Breast epithelium (tissue), 3 donors: Measurements from ENCODE around the gene COL6A2.

Experiments
- CTCF ChIP-seq, 3 donors: fragments of 450-650 bp; IDR thresholded peaks; one replicate each; pipeline ENCODE4 v1.5.1; 2016 to 2017; ENCODE audit warnings: antibody characterized with exemption in 3 of 3, mild to moderate bottlenecking in 3 of 3, moderate library complexity in 3 of 3
- POLR2AphosphoS5 ChIP-seq, 3 donors: sonication (generic); formaldehyde crosslinking; IDR thresholded peaks; one replicate each; pipeline ENCODE4 v1.6.1; 2017; ENCODE audit warnings: antibody characterized with exemption in 3 of 3

GRCh38 chr21:46067505-46068201 lies 30.3 kb upstream of the COL6A2 start:
- TF ChIP-seq CTCF (IDR thresholded peaks at IDR 0.05) (no peak), POLR2AphosphoS5 (IDR thresholded peaks at IDR 0.05) (no peak)
